Measurements from ENCODE around the gene HEG1. TPM values are rescaled to one million over a fixed set of nuclear protein-coding genes. Genes with fewer than 3 reads are reported as not detected.
"Not testable (repeated sequence)": the region's sequence is repeated elsewhere in the genome, so short reads cannot be mapped to it uniquely, and the experiment has no call there.

HEG1 gene
- total and polyA plus RNA-seq, 5 donors = 42.3 to 193 (median 145) TPM

GRCh38 chr3:125082339-125082738, 26.5 kb upstream of the HEG1 start:
- ATAC-seq; H3K4me1 ChIP-seq (ENCODE audit: control insufficient read depth, insufficient read depth, low read length); H3K4me3 ChIP-seq (ENCODE audit: low read length); H3K27ac ChIP-seq (ENCODE audit: low read length); intact Hi-C loops (cut with DNase I); DNase-seq; H3K9me3 ChIP-seq (ENCODE audit: control insufficient read depth, low read length); H3K27me3 ChIP-seq (ENCODE audit: control insufficient read depth, insufficient read depth): not testable (repeated sequence)
- 74% methylated on average over 4 of the region's 4 CpGs for WGBS

GRCh38 chr3:125080077-125080476, 24.3 kb upstream of the HEG1 start:
- ATAC-seq (no peak), DNase-seq (no peak)
- H3K4me3 ChIP-seq (ENCODE audit: low read length) = no peak overlapping the region
- no peak overlapping the region for H3K27ac ChIP-seq (ENCODE audit: low read length)
- H3K4me1 ChIP-seq (ENCODE audit: control insufficient read depth, insufficient read depth, low read length) = no peaks in the 10 kb centered on the region
- WGBS = 96% methylated on average over 1 of the region's 1 CpG
- no peaks in the 10 kb centered on the region for H3K9me3 ChIP-seq (ENCODE audit: control insufficient read depth, low read length)
- intact Hi-C loops (cut with DNase I) = no loop called here
- H3K27me3 ChIP-seq (ENCODE audit: control insufficient read depth, insufficient read depth) = no peaks in the 10 kb centered on the region

- H3K27ac ChIP-seq (ENCODE audit: low read length) = no peak overlapping the region
- intact Hi-C loops (cut with DNase I) = no loop called here
- H3K9me3 ChIP-seq (ENCODE audit: control insufficient read depth, low read length) = no peaks in the 10 kb centered on the region
- no peaks in the 10 kb centered on the region for H3K27me3 ChIP-seq (ENCODE audit: control insufficient read depth, insufficient read depth)
- H3K4me3 ChIP-seq (ENCODE audit: low read length) = no peak overlapping the region
- H3K4me1 ChIP-seq (ENCODE audit: control insufficient read depth, insufficient read depth, low read length) = no peaks in the 10 kb centered on the region
- DNase-seq = no peak
- no peak for ATAC-seq
- WGBS = 61% methylated on average over 1 of the region's 1 CpG
These were observed 23.9 kb upstream of the HEG1 start for GRCh38 chr3:125079675-125080045.

GRCh38 chr3:125078951-125079674, 23.3 kb upstream of the HEG1 start:
- DNase-seq (no peak), ATAC-seq (no peak)
- Histone ChIP-seq H3K4me1 (ENCODE audit: control insufficient read depth, insufficient read depth, low read length) (no peaks in the 10 kb centered on the region), H3K4me3 (ENCODE audit: low read length) (no peak overlapping the region), H3K27me3 (ENCODE audit: control insufficient read depth, insufficient read depth) (no peaks in the 10 kb centered on the region), H3K27ac (ENCODE audit: low read length) (no peak overlapping the region), H3K9me3 (ENCODE audit: control insufficient read depth, low read length) (no peaks in the 10 kb centered on the region)
- 80% methylated on average over 6 of the region's 6 CpGs for WGBS
- intact Hi-C loops (cut with DNase I) = no loop called here

- no peak for DNase-seq
- Histone ChIP-seq H3K4me3 (ENCODE audit: low read length) (no peak overlapping the region), H3K4me1 (ENCODE audit: control insufficient read depth, insufficient read depth, low read length) (no peaks in the 10 kb centered on the region), H3K27me3 (ENCODE audit: control insufficient read depth, insufficient read depth) (no peaks in the 10 kb centered on the region), H3K9me3 (ENCODE audit: control insufficient read depth, low read length) (no peaks in the 10 kb centered on the region), H3K27ac (ENCODE audit: low read length) (no peak overlapping the region)
- ATAC-seq = no peak
- WGBS = 96% methylated on average over 3 of the region's 3 CpGs
- intact Hi-C loops (cut with DNase I) = no loop called here
These were observed 22.1 kb upstream of the HEG1 start for GRCh38 chr3:125077864-125078263.

GRCh38 chr3:125076464-125076863, 20.7 kb upstream of the HEG1 start:
- no peaks in the 10 kb centered on the region for H3K9me3 ChIP-seq (ENCODE audit: control insufficient read depth, low read length)
- intact Hi-C loops (cut with DNase I) = no loop called here
- no peak overlapping the region for H3K4me3 ChIP-seq (ENCODE audit: low read length)
- no peak overlapping the region for H3K27ac ChIP-seq (ENCODE audit: low read length)
- no peaks in the 10 kb centered on the region for H3K27me3 ChIP-seq (ENCODE audit: control insufficient read depth, insufficient read depth)
- WGBS = 88% methylated on average over 1 of the region's 1 CpG
- H3K4me1 ChIP-seq (ENCODE audit: control insufficient read depth, insufficient read depth, low read length) = peaks cover 2% of the 10 kb centered on the region
- ATAC-seq = no peak
- DNase-seq = no peak

- no peak for ATAC-seq
- 64% methylated on average over 3 of the region's 3 CpGs for WGBS
- H3K27ac ChIP-seq (ENCODE audit: low read length) = no peak overlapping the region
- no peaks in the 10 kb centered on the region for H3K9me3 ChIP-seq (ENCODE audit: control insufficient read depth, low read length)
- intact Hi-C loops (cut with DNase I) = no loop called here
- no peak overlapping the region for H3K4me3 ChIP-seq (ENCODE audit: low read length)
- H3K27me3 ChIP-seq (ENCODE audit: control insufficient read depth, insufficient read depth) = no peaks in the 10 kb centered on the region
- no peak for DNase-seq
- peaks cover 2% of the 10 kb centered on the region for H3K4me1 ChIP-seq (ENCODE audit: control insufficient read depth, insufficient read depth, low read length)
These were observed 19.9 kb upstream of the HEG1 start for GRCh38 chr3:125075738-125076137.

GRCh38 chr3:125073390-125073905, 17.7 kb upstream of the HEG1 start:
- no peak for ATAC-seq
- no peak for DNase-seq
- no peaks in the 10 kb centered on the region for H3K27me3 ChIP-seq (ENCODE audit: control insufficient read depth, insufficient read depth)
- WGBS = 72% methylated on average over 7 of the region's 7 CpGs
- no peaks in the 10 kb centered on the region for H3K9me3 ChIP-seq (ENCODE audit: control insufficient read depth, low read length)
- intact Hi-C loops (cut with DNase I) = no loop called here
- no peak overlapping the region for H3K27ac ChIP-seq (ENCODE audit: low read length)
- H3K4me1 ChIP-seq (ENCODE audit: control insufficient read depth, insufficient read depth, low read length) = peaks cover 2% of the 10 kb centered on the region
- H3K4me3 ChIP-seq (ENCODE audit: low read length) = no peak overlapping the region

GRCh38 chr3:125072749-125073389, 17.1 kb upstream of the HEG1 start:
- WGBS = 65% methylated on average over 4 of the region's 4 CpGs
- H3K4me1 ChIP-seq (ENCODE audit: control insufficient read depth, insufficient read depth, low read length) = peaks cover 2% of the 10 kb centered on the region
- intact Hi-C loops (cut with DNase I) = no loop called here
- H3K27me3 ChIP-seq (ENCODE audit: control insufficient read depth, insufficient read depth) = no peaks in the 10 kb centered on the region
- H3K27ac ChIP-seq (ENCODE audit: low read length) = no peak overlapping the region
- no peak overlapping the region for H3K4me3 ChIP-seq (ENCODE audit: low read length)
- no peaks in the 10 kb centered on the region for H3K9me3 ChIP-seq (ENCODE audit: control insufficient read depth, low read length)
- DNase-seq (no peak), ATAC-seq (no peak)

GRCh38 chr3:125072301-125072700, 16.5 kb upstream of the HEG1 start:
- DNase-seq = peak in 1 of 3 donors; percentile 68
- intact Hi-C loops (cut with DNase I) = no loop called here
- no peak for ATAC-seq
- H3K9me3 ChIP-seq (ENCODE audit: control insufficient read depth, low read length) = no peaks in the 10 kb centered on the region
- no peaks in the 10 kb centered on the region for H3K27me3 ChIP-seq (ENCODE audit: control insufficient read depth, insufficient read depth)
- H3K4me1 ChIP-seq (ENCODE audit: control insufficient read depth, insufficient read depth, low read length) = peaks cover 2% of the 10 kb centered on the region
- no peak overlapping the region for H3K27ac ChIP-seq (ENCODE audit: low read length)
- no peak overlapping the region for H3K4me3 ChIP-seq (ENCODE audit: low read length)

- Histone ChIP-seq H3K4me3 (ENCODE audit: low read length) (no peak overlapping the region), H3K9me3 (ENCODE audit: control insufficient read depth, low read length) (no peaks in the 10 kb centered on the region), H3K27ac (ENCODE audit: low read length) (no peak overlapping the region), H3K27me3 (ENCODE audit: control insufficient read depth, insufficient read depth) (no peaks in the 10 kb centered on the region), H3K4me1 (ENCODE audit: control insufficient read depth, insufficient read depth, low read length) (peaks cover 2% of the 10 kb centered on the region)
- DNase-seq = no peak
- intact Hi-C loops (cut with DNase I) = no loop called here
- 98% methylated on average over 7 of the region's 7 CpGs for WGBS
- no peak for ATAC-seq
These were observed 14.4 kb upstream of the HEG1 start for GRCh38 chr3:125069968-125070745.

All from right cardiac atrium (tissue), 5 donors.